ENCODE results near the gene CNOT9. TPM values are rescaled to one million over a fixed set of nuclear protein-coding genes. Genes with fewer than 3 reads are reported as not detected.

Gene CNOT9
- polyA plus RNA-seq, 3 donors = 14.5 to 21.5 (median 18.4) TPM

GRCh38 chr2:218566296-218566695 lies 2.3 kb upstream of the CNOT9 start:
- peaks cover 5 to 26% of the 10 kb centered on the region in 2 donors for H3K36me3 ChIP-seq (replicated peaks in 1 of 2; ENCODE audit: control insufficient read depth in 1 of 2, insufficient read depth in 2 of 2, low read length in 2 of 2)
- H4K20me1 ChIP-seq (ENCODE audit: insufficient read depth, low read length) = peaks cover 3% of the 10 kb centered on the region
- H3K4me2 ChIP-seq (replicated peaks; ENCODE audit: extremely low read depth, low read length, poor library complexity, severe bottlenecking) = no peak overlapping the region
- intact Hi-C loops (cut with micrococcal nuclease) = loop anchor here (10.0 kb wide), 3 partner anchors 161 to 291 kb away; partner anchors contain the start of genes AAMP (in 1 of the 2), CTDSP1 (in 1 of the 2) and PNKD (in 1 of the 2)
- Mint-ChIP-seq H3K4me1 (peaks cover 45% of the 10 kb centered on the region), H3K9me3 (no peaks in the 10 kb centered on the region), H3K27ac (peak overlapping the region in 6 of 7 donors; percentile 4 to 74 (median 46)), H3K27me3 (ENCODE audit: low read depth in 3 of 3) (no peaks in the 10 kb centered on the region), H3K4me3 (no peak overlapping the region), H3K36me3 (peaks cover 20 to 25% of the 10 kb centered on the region in 2 donors)
- no peaks in the 10 kb centered on the region for H3K9me3 ChIP-seq (replicated peaks in 1 of 2; ENCODE audit: control insufficient read depth in 1 of 2, insufficient read depth in 1 of 2, low read length in 2 of 2)
- no peaks in the 10 kb centered on the region for H3K27me3 ChIP-seq (ENCODE audit: control insufficient read depth in 2 of 2, insufficient read depth in 2 of 2, low read length in 2 of 2)
- H3K4me3 ChIP-seq (replicated peaks in 1 of 3; ENCODE audit: low read depth in 2 of 3, low read length in 3 of 3) = no peak overlapping the region
- peak in 2 of 3 donors; percentile 23 to 52 for DNase-seq
- H3K79me2 ChIP-seq (ENCODE audit: insufficient read depth, low read length) = peaks cover 95% of the 10 kb centered on the region
- TF ChIP-seq CTCF (IDR thresholded peaks at IDR 0.05) = no peak
- WGBS (ENCODE audit: insufficient coverage) = no CpG with 5 or more reads among the region's 1 CpG
- peaks cover 24 to 27% of the 10 kb centered on the region in 2 donors for H3K4me1 ChIP-seq (ENCODE audit: control insufficient read depth in 1 of 2, insufficient read depth in 2 of 2, low read length in 2 of 2)
- peak overlapping the region in 1 of 2 donors; percentile 96 for H3K27ac ChIP-seq (ENCODE audit: low read depth in 1 of 2, low read length in 2 of 2)
- no peak overlapping the region for H2AFZ ChIP-seq (ENCODE audit: insufficient read depth, low read depth, low read length, poor library complexity, severe bottlenecking)
- no peak overlapping the region for H3K9ac ChIP-seq (ENCODE audit: insufficient read depth, low read length, poor library complexity, severe bottlenecking)

DNA sequence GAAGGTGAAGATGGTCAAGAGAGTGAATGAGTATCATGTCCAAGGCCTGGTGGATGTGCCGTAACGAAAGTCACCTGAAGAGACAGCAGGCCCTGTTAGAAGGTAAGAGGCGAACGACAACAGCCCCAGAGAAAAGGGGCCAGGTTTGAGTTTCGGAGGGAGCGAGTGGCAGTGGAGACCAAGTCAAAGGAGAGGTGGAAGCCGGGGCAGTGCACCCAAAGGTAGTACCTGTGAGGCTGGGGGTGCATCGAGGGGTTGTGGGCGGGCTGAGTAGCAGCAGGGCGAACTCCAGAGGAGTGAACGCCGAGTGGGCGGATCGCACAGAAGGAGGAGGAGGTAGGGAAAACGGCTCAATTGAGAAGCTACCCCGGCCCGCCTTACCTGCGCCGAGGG lies 846 bp upstream of the CNOT9 start:
- H2AFZ ChIP-seq (ENCODE audit: insufficient read depth, low read depth, low read length, poor library complexity, severe bottlenecking) = peak overlapping the region; percentile 77
- H3K4me3 ChIP-seq (replicated peaks in 1 of 3; ENCODE audit: low read depth in 2 of 3, low read length in 3 of 3) = peak overlapping the region; percentile 77 to 86 (median 77)
- H3K9me3 ChIP-seq (replicated peaks in 1 of 2; ENCODE audit: control insufficient read depth in 1 of 2, insufficient read depth in 1 of 2, low read length in 2 of 2) = no peaks in the 10 kb centered on the region
- no peak for DNase-seq
- Mint-ChIP-seq H3K27ac (peak overlapping the region; percentile 96 to 100 (median 99)), H3K9me3 (no peaks in the 10 kb centered on the region), H3K4me1 (peaks cover 45% of the 10 kb centered on the region), H3K27me3 (ENCODE audit: low read depth in 3 of 3) (no peaks in the 10 kb centered on the region), H3K4me3 (peak overlapping the region; percentile 92 to 97), H3K36me3 (peaks cover 19 to 22% of the 10 kb centered on the region in 2 donors)
- intact Hi-C loops (cut with micrococcal nuclease) = loop anchor here (10.0 kb wide), 3 partner anchors 163 to 293 kb away; partner anchors contain the start of genes AAMP (in 1 of the 2), CTDSP1 (in 1 of the 2) and PNKD (in 1 of the 2)
- WGBS (ENCODE audit: insufficient coverage) = under 1% methylated on average over 17 of the region's 19 CpGs
- peak overlapping the region; percentile 92 to 96 for H3K27ac ChIP-seq (ENCODE audit: low read depth in 1 of 2, low read length in 2 of 2)
- H3K9ac ChIP-seq (ENCODE audit: insufficient read depth, low read length, poor library complexity, severe bottlenecking) = peak overlapping the region; percentile 93
- H3K79me2 ChIP-seq (ENCODE audit: insufficient read depth, low read length) = peaks cover 96% of the 10 kb centered on the region
- no peaks in the 10 kb centered on the region for H3K27me3 ChIP-seq (ENCODE audit: control insufficient read depth in 2 of 2, insufficient read depth in 2 of 2, low read length in 2 of 2)
- peaks cover 8% of the 10 kb centered on the region for H4K20me1 ChIP-seq (ENCODE audit: insufficient read depth, low read length)
- TF ChIP-seq CTCF (IDR thresholded peaks at IDR 0.05) = no peak
- peaks cover 5 to 18% of the 10 kb centered on the region in 2 donors for H3K36me3 ChIP-seq (replicated peaks in 1 of 2; ENCODE audit: control insufficient read depth in 1 of 2, insufficient read depth in 2 of 2, low read length in 2 of 2)
- peaks cover 24 to 27% of the 10 kb centered on the region in 2 donors for H3K4me1 ChIP-seq (ENCODE audit: control insufficient read depth in 1 of 2, insufficient read depth in 2 of 2, low read length in 2 of 2)
- peak overlapping the region; percentile 76 for H3K4me2 ChIP-seq (replicated peaks; ENCODE audit: extremely low read depth, low read length, poor library complexity, severe bottlenecking)
